GM18519 (cell line): ENCODE data around the gene RPP38.

Experiments used
- ATAC-seq: cut with Tn5 transposase; IDR thresholded peaks from one replicate; pipeline ENCODE4 v1.9.1; 2021; ENCODE audit warnings: mild to moderate bottlenecking, moderate library complexity; ENCODE audit not compliant: unreplicated experiment, low FRiP score

The RPP38 gene

GRCh38 chr10:15149042-15149771 is 52.1 kb downstream of the RPP38 start:
- ATAC-seq: no peak

DNA sequence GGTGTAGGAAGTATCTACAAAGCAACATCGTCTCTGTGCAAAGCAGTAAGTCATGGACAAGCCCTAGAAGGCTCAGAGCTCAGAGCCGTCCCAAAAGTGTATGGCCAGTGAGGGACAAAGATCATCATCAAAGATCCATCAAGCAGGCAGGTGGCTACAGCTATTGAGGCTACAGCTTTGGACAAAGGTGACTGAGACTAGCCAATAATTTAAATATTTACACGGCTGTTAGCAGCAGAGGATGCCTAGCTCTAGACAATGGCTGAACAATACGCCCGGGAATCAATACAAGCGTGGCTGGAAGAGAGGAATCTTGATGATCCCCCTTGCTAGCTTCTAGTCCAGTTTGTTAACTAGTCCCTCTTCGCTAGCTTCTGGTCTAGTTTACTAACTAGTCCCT is 53.4 kb downstream of the RPP38 start:
- ATAC-seq: no peak

DNA sequence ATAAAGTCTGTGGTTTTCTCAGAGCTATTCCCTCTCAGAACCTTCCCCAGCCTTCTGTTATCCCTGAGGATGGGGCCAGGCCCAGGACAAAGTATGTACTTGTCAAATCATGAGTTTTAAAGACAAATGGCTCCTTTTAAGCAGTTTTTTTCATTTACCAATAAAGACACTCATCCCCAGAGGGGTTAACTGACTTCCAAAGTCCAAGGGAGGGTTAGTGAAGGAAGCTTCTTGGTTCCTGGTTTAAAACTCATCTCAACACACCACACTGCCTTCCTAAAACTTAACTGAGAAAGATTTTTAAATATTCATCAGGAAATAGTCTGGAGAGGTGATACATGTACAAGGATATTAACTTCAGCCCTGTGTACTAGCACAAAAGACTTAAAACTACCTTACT is 55.4 kb downstream of the RPP38 start:
- ATAC-seq: no peak
